HG03135 (cell line): ENCODE results near the gene CAMK1D.

Source experiments
- ATAC-seq: cut with Tn5 transposase; IDR thresholded peaks from one replicate; pipeline ENCODE4 v1.9.1; 2021; ENCODE audit warnings: mild to moderate bottlenecking, moderate library complexity; ENCODE audit not compliant: unreplicated experiment

CAMK1D gene

DNA sequence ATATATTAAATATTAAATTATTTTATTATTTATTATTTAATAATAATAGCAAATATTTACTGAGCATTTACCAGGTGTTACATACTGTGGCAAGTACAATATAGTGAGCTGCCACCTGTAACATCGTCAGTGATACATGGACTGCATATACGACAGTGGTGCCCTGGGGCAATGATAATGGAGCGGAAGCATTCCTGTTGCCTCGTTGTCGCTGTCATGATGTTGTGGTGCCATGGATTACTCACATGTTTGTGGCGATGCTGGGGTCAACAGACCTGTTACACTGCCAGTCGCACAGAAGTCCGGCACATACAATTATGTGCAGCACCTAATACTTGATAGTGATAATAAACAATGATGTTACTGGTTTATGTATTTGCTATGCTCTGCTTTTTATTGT, 20.6 kb downstream of the CAMK1D start:
- no peak for ATAC-seq

DNA sequence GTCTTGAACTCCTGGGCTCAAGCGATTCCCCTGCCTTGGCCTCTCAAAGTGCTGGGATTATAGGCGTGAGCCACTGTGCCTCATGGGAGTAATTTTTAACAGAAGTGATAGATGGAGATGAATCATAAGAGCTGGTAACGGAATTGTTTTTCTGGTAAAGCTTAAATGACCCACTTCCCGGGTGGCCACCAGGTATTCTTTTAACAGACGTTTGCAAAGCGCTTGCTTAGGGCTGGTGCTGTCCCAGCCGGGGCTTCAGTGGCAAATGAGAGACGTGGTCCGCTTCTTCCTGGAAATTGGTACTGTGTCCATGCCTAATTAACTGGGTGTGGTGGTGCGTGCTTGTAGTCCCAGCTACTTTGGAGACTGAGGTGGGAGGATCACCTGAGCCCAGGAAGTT, 23.5 kb downstream of the CAMK1D start:
- no peak for ATAC-seq

DNA sequence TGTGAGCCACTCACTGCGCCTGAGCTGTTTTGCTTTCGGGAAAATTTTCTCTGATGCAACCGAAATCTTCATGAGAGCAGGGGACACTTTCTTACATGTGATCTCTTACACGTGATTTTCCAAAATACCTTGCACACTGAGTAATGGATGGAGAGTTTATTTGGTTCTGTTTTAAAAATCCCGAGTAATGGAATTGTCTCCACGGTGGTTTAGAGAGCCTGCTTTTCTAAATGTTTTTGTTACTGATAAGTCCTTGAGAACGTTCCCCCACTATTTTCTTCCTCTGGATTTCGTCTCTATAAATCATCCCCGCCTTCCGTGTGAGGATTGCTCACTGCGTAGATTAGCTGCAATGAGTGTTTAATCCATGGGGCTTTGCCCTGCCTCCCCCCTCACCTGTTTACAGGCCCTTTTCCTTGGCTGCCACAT, 25.7 kb downstream of the CAMK1D start:
- ATAC-seq: no peak

DNA sequence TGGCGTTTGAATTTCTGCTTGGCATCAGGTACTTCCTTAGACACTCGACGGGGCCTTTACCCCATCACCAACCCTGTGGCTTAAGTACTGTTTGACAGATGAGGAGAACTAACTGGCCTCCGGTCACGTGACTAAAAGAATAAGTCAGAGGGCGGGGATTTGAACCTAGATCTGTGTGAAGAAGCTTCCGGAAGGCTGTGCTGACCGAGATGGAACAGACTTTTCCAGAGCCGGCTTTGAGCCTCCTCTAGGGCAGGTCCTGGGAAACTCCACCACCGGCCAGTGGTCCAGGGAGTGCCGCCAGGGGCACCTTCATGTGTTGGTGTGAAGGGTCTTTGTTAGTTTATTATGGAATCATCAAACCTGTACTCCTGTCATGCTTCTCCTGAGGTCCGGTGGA, 26.9 kb downstream of the CAMK1D start:
- ATAC-seq: no peak

DNA sequence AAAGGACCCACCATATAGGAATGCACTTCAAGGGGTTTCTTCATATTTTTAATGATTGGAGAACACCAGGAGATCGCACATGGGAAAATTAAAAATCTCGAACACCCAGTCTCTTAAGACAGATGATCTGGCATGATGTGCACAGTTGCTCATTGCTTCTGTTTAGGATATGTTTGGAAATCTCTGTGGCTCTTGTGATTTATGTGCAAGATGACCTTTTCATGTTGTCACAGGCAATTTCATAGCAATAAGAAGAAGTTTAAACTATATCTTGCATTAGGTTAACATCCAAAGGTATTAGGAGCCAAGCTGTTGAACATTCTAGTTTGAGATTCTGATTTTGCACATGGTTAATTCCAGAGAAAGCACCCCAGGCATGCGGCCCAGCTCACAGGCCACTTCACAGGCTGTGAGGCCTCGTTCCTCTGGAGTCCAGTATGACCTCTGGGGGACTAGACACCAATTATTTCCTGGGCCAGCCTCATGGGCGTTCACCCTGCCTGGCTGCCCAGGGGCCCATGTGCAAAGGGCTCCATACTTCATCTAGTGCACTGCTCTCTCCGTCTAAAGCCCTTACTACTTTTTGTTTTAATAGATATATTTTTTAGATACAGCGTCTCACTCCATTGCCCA, 28.4 kb downstream of the CAMK1D start:
- no peak for ATAC-seq

DNA sequence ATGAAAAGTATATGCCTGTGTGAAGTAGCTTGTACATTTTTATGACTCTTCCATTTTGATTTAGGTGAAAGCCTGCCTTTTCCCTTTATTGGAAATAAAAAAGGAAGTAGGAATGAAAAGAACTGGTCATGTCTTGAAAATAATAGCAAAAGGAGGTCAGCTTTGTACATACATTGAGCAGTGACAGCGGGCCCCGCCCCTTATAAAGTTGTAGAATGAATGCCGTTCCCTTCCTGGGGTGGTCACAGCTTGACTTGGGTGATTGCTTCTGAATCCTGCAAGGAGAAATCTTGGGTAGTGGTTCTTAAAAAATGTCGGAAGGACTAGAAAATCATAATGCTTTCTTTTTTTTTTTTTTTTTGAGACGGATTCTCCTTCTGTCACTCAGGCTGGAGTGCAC, 31.7 kb downstream of the CAMK1D start:
- ATAC-seq: no peak

DNA sequence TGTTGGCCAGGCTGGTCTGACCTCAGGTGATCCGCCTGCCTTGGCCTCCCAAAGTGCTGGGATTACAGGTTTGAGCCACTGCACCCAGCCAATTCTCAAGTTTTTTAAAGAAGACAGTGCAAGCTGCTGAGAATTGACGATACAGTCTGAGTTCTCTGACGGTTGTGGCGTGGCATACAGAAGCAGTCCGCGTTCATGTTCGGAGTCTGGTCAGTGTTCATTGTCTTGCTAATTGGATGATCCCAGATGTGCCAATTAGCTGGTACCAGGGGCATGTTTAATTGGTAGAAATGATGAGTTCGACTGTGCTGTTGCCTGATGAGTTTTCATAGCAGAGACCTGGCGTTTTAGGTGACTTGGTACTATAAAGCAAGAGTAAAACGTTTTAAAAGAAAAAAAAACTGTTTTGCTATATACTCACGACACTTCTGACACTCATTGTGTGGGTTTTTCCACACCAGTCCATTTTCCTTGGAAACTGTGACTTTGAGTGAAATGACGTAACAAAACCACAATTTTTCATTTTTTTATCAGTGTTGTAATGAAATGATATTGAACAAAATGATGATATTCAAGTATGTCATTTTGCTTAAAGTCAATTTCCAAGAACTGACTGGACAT, 32.3 kb downstream of the CAMK1D start:
- ATAC-seq: no peak

DNA sequence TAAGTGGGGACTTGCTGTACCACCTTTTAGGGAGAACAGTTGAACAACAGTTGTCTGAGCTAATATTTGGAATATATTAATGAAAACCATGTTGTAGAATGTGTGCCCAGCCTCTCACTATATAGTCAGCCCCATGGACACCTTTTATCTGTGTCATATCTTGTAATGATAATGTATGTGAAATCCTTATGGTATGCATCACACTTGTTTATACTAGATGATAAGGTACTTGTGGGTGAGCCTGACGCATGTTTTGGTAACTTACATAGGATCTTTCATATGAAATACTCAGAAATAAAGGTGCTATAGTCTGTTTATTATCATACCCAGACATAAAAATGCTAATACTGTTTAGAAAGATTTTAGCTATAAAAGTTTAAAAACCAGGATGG, 32.8 kb downstream of the CAMK1D start:
- ATAC-seq: no peak

DNA sequence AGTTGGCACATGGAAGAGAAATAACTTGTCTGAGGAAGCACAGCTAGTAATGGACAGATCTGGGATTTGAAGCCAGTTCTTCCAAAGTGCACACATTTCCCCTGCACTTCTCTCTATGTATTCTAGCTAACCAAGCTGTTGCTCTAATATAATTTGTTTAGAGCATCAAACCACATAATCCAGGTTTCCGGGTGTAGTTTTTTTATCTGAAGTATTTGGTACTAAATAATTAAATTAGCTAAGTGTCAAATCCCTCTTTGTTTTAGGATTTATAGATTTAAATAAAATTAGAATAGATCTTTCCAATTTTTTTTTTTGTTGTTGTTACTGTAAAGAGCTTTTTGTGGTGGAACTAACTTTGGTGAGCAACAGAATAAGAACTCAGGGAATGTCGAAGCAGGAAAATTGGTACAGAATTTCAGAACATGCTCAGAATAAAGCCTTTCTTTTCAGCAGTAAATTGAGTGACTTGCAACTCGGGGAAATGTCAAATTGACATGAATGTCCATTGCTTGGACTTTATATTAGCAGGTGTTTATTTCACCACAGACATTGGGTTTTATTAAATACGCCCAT, 33.7 kb downstream of the CAMK1D start:
- ATAC-seq: no peak

DNA sequence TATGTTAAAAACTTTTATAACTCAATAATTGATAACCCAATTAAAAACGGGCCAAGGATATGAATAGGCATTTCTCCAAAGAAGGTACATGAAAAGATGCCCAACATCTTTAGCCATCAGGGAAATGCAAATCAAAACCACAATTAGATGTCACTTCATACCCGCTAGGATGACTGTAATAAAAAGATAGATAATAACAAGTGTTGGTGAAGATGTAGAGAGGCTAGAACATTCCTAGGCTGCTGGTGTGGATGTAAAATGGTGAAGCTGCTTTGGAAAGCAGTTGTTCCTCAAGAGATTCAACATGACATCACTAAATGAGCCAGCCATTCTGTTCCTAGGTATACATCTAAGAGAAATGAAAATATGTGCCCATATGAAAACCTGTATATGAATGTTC, 35.6 kb downstream of the CAMK1D start:
- no peak for ATAC-seq

DNA sequence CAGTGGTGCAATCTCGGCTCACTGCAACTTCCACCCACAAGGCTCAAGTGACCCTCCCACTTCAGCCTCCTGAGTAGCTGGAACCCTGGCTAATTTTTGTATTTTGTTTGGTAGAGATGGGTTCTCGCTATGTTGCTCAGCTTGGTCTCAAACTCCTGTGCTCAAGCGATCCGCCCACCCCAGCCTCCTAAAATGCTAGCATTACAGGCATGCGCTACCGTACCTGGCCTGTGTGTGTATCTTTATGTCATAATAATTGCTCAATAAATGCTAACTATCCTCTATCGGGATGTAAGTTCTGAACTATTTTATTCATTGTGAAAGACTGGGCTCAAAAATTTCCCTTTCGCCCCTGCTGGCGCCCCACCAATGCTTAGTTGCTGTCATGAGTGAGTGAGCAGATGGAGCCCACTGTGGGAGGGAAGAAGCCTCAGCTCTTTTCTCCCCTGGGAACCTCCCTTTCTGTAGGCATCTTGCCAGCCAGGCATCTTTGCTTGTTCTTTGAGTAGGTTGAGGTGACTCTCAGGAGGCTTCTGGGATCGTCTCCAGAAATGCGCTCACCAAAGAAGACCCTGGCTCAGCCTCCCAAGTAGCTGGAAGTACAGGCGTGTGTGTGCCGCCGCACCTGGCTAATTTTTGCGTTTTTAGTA, 38.3 kb downstream of the CAMK1D start:
- ATAC-seq: no peak

DNA sequence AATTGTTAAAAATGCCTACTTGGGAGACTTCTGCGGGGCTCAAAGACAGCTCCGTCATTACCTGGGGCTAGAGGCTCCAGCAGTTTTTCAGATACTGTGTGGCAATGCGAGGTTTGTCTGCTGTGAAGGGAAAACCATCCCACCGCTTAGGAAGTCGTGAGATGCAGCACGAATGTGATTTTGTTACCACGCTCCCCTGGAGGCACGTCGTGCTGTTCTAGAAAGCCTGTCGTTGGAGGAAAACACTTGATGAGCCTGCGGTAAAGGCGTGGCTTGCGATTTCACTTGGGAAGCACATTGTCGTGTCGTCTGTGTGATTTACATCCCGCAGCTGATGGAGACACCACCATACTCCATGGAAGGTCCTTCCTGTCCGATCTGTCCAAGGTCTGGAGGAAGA, 39.3 kb downstream of the CAMK1D start:
- ATAC-seq: no peak

DNA sequence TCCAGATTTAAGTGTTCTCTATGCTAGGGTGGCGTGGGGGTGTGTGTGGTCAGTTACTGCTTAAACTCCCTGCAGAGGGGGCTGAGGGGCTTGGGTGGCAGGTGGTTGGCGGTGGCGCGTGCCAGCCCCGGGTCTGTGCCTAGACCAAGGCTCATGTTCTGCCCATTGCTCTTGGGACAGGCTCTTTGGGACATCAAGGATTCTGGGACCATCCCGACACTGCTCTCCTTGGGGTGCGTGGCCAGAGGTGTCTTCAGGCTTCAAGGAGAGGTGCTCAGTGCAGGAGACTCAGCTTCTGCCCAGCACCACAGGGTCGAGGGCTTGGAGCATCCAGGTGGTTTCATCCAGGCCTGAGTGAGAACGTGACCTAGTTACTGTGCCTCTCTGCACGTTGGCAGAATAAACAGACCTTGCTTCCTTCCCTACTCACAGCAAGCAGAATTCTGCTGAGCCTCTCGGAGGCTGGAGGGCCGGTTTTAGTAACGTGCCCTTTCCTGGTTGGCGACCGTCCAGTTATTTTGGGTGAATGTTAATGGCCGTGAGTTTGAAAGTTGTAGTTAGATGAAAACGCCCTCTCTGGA, 39.9 kb downstream of the CAMK1D start:
- no peak for ATAC-seq

DNA sequence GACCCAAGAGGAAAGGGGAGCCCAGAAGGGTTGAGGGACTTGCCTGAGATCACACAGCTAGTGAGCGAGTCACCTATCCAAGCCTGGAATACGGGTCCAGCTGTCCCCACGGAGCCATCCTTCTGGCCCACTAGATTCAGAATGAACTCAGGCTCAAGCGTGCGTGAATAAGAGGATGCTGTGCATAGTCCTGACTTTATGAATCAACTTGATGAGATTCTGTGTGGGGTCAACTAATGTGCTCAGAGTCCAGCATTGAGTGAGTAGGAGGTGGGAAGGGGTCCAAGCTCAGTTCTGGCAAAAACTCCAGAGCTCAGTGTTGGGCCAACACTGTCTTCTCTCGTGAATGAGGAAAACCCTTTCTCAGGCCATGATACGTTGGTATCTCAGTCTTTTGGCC, 41.4 kb downstream of the CAMK1D start:
- ATAC-seq: no peak

DNA sequence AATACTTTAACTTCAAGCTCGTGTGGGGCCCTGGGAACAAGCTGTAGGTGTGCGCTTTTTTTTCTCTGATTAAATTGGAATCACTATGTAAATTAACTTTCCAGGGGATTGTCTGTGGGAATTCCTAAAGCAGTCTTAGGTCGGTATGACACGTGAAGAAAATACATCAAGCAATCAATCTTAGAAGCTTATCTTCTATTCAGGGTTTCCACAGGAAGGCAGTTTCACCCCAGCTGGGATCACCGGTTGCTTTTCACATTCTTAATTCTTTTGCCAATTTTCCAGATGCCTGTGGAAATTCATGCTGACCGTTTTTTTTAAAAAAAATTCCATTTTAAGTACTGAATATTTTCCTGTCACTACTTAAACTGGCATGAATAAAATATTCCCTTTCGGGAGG, 41.9 kb downstream of the CAMK1D start:
- no peak for ATAC-seq

DNA sequence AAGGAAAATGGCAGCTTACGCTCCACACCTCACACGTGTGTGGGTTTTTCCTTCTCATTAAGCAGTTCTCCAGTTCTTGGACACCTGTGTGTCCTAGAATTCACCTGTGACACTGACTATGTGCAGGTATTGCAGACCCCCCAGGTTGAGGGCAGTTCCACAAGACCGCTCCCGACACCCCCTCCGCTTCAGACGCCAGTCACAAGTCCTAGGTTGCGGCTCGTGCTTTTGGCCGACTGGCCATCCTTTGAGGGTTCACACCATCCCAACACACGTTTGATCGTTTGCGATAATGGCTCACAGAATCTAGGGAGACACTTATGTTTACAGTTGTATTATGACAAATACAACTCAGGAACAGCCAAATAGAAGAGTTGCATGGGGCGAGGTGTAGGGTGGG, 44.5 kb downstream of the CAMK1D start:
- ATAC-seq: no peak

DNA sequence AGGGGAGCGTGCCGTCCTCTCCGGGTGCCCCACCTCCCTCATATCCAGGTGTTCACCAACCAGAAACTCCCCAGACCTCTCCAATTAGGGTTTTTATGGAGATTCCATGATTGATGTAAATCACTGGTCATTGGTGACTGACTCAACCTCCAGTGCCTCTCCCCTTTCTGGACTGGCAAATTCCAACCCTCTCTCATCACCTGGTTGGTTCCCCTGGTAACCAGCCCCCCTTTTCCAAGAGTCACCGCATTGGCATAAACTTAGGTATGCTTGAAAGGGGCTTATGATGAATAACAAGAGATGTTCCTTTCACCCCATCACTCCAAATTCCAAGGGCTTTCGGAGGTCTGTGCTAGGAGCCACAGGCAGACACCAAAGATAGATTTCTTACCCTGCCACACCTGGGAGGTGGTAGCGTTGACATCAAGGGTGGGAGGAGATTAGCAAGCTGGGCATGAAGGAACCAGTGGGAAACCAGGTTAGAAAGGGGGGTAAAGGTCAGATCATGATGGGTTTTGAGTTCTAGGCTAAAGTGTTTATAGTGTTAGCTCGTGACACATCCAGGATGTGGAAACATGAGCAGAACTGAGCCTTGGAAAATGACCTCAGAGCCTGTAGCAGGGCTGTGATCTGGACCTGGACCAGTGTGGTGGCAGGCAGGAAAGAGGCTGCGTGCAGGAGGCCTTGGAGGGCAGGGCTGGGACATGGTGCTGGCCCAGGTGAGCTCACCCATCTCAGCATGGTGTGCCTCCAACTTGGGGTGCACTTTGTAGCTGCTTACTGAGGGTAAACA, 45.1 kb downstream of the CAMK1D start:
- ATAC-seq: no peak

DNA sequence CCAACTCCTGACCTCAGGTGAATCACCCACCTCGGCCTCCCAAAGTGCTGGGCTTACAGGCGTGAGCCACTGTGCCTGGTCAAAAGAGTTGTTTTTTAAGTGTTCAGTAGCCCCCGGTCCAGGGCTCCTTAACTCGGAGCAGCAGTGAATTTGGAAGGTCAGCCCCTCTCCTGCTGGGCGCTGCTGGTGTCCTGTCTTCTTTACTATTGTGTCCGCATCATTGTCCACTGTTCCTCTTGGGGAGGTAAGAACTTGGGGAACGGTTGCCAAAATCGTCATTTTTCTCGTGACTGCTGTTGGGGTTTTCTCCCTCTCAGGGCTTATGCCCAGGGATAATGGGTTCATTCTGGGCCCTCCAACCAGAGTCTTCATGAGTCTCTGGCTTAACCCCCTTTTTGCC, 46.7 kb downstream of the CAMK1D start:
- no peak for ATAC-seq

DNA sequence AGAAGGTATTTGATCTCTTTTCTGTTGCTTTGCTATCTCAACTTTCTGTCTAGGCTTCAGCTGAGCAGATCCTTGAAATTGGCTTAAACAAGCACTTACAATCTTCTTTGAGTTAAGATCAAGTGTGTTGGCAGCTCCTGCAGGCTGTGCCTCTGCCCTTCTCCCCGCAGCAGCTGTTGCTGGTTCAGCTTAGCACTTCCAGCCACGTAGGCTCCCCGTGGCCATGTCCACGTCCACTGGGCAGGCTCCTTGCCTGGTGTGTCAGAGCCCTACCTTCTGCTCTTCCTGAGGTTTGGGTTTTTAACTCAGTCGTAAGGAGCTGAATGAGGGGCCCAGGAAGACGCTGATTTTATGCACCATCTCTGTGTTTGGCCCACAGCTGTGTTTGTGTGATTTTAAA, 47.2 kb downstream of the CAMK1D start:
- ATAC-seq: no peak

DNA sequence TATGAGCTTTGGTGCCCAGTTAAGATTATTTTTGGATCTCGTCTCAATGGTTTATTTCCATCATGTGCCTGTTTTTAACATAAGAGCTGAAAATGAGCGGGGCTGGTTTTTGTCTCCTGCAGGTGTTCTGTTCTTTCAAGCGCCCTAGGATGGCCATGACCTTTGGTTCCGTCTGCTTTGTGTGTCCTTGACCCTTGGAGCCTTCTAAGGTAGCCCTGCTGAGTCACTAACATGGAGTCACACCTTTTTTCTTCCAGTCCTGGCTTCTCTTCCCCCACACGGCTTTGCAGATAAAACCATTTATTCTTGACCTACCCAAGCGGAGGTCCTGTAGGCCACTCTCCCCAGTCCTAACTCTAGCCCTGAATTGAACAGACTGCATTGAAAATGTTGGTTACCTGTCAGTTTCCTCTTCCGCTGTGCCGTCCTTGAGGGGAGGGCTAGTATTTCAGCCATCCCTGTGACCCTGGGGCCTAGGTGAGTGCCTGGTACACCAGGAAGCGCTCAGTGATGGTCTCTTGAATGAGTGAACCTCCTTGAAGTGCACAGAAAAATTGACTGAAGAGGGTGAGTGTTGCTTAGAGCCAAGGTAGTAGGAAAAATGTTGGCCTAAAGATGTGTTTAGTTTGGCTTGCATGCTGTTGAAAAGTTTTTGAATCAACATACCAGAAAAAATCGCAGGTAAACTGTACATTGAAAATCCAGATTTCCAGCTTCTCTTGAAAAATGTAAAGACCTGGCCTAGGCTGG, 48.0 kb downstream of the CAMK1D start:
- no peak for ATAC-seq
